SU-DHL-6 (cell line): ENCODE measurements around the gene POC1A.

ENCODE experiments used
- CTCF ChIP-seq: fragments of 200-600 bp; sonication (generic); IDR thresholded peaks from one replicate; pipeline ENCODE4 v1.5.1; 2017; ENCODE audit warnings: antibody characterized with exemption, mild to moderate bottlenecking, low read length, moderate library complexity; ENCODE audit not compliant: insufficient read depth, poor library complexity, severe bottlenecking
- EZH2phosphoT487 ChIP-seq: fragments of 200-600 bp; sonication (generic), shearing (Covaris generic); conservative IDR thresholded peaks from 2 replicates; pipeline ENCODE4 v1.6.1; 2018; ENCODE audit warnings: mild to moderate bottlenecking, antibody characterized with exemption, low read length, moderate library complexity, mixed read lengths

GRCh38 chr3:52195823-52196331, 41.7 kb upstream of the POC1A start:
- TF ChIP-seq CTCF (no peak), EZH2phosphoT487 (no peak)
